SU-DHL-6 (cell line): Measurements from ENCODE around the gene C1S.
"Not testable (repeated sequence)": the region's sequence is repeated elsewhere in the genome, so short reads cannot be mapped to it uniquely, and the experiment has no call there.

Experiments used
- H2AFZ ChIP-seq: fragments of 200-600 bp; sonication (generic); 2 replicates; pipeline ENCODE4 v1.6.1; 2014; ENCODE audit warnings: low read depth, mild to moderate bottlenecking, moderate library complexity, mixed read lengths, antibody characterized with exemption, low read length; ENCODE audit not compliant: severe bottlenecking
- H3F3A ChIP-seq: fragments of 200-600 bp; shearing (Covaris generic); 2 replicates; pipeline ENCODE4 v1.6.0; 2016; ENCODE audit warnings: antibody characterized with exemption, mild to moderate bottlenecking; ENCODE audit not compliant: insufficient read depth
- H3K27ac ChIP-seq: fragments of 200-600 bp; sonication (generic); 2 replicates; pipeline ENCODE4 v1.5.1; 2016; ENCODE audit warnings: low read depth, mild to moderate bottlenecking, low read length, moderate library complexity, mixed read lengths
- H3K27me3 ChIP-seq: fragments of 200-600 bp; sonication (generic), shearing (Covaris generic); 2 replicates; pipeline ENCODE4 v1.6.0; 2014; ENCODE audit warnings: mild to moderate bottlenecking, low read length
- H3K36me3 ChIP-seq: fragments of 200-600 bp; sonication (generic); 2 replicates; pipeline ENCODE4 v1.6.1; 2014; ENCODE audit warnings: mild to moderate bottlenecking, low read length, mixed read lengths
- H3K4me2 ChIP-seq: fragments of 300-600, 200-600 bp; shearing (Covaris generic), sonication (generic); 2 replicates; pipeline ENCODE4 v1.6.0; 2014; ENCODE audit warnings: low read length, low read depth, mild to moderate bottlenecking; ENCODE audit not compliant: poor library complexity, severe bottlenecking
- H3K4me3 ChIP-seq: fragments of 200-600 bp; sonication (generic); 2 replicates; pipeline ENCODE4 v1.5.1; 2014; ENCODE audit warnings: antibody characterized with exemption, low read length, mild to moderate bottlenecking, mixed read lengths; ENCODE audit not compliant: insufficient read depth, poor library complexity, severe bottlenecking
- H3K79me2 ChIP-seq: fragments of 200-600 bp; sonication (generic); 2 replicates; pipeline ENCODE4 v1.6.1; 2014; ENCODE audit warnings: mild to moderate bottlenecking, low read length, moderate library complexity; ENCODE audit not compliant: insufficient read depth
- H3K9ac ChIP-seq: fragments of 200-600 bp; sonication (generic); 2 replicates; pipeline ENCODE4 v1.7.0; 2014; ENCODE audit warnings: mild to moderate bottlenecking, low read length
- H3K9me2 ChIP-seq: fragments of 200-600 bp; sonication (generic); replicated peaks from 2 replicates; pipeline ENCODE4 v1.6.1; 2014; ENCODE audit warnings: low read length; ENCODE audit not compliant: insufficient read depth
- H3K9me3 ChIP-seq: fragments of 200-600 bp; sonication (generic); 2 replicates; pipeline ENCODE4 v1.6.1; 2014; ENCODE audit warnings: low read length, mixed read lengths; ENCODE audit not compliant: insufficient read depth
- H4K20me1 ChIP-seq: fragments of 200-600 bp; sonication (generic); 2 replicates; pipeline ENCODE4 v1.6.1; 2014; ENCODE audit warnings: low read depth, mild to moderate bottlenecking, antibody characterized with exemption, low read length, moderate library complexity, mixed read lengths
- CTCF ChIP-seq: fragments of 200-600 bp; sonication (generic); IDR thresholded peaks from one replicate; pipeline ENCODE4 v1.5.1; 2017; ENCODE audit warnings: antibody characterized with exemption, mild to moderate bottlenecking, low read length, moderate library complexity; ENCODE audit not compliant: insufficient read depth, poor library complexity, severe bottlenecking
- EZH2phosphoT487 ChIP-seq: fragments of 200-600 bp; sonication (generic), shearing (Covaris generic); conservative IDR thresholded peaks from 2 replicates; pipeline ENCODE4 v1.6.1; 2018; ENCODE audit warnings: mild to moderate bottlenecking, antibody characterized with exemption, low read length, moderate library complexity, mixed read lengths

C1S gene

GRCh38 chr12:7054925-7055324 lies 5.6 kb upstream of the C1S start:
- H3K79me2 ChIP-seq = no peaks in the 10 kb centered on the region
- no peaks in the 10 kb centered on the region for H3K27me3 ChIP-seq
- no peak overlapping the region for H3K4me2 ChIP-seq
- no peak overlapping the region for H3K9ac ChIP-seq
- no peak overlapping the region for H3K4me3 ChIP-seq
- H3F3A ChIP-seq = no peaks in the 10 kb centered on the region
- H4K20me1 ChIP-seq = no peaks in the 10 kb centered on the region
- H2AFZ ChIP-seq = no peak overlapping the region
- H3K9me2 ChIP-seq = no peaks in the 10 kb centered on the region
- H3K36me3 ChIP-seq = no peaks in the 10 kb centered on the region
- H3K27ac ChIP-seq = no peak overlapping the region
- TF ChIP-seq EZH2phosphoT487 = no peak
- TF ChIP-seq CTCF = no peak
- no peaks in the 10 kb centered on the region for H3K9me3 ChIP-seq

GRCh38 chr12:7055736-7056135 lies 4.8 kb upstream of the C1S start:
- not testable (repeated sequence) for H3K79me2 ChIP-seq, H3K9me2 ChIP-seq, H3K4me3 ChIP-seq, H3K9ac ChIP-seq, H3K27ac ChIP-seq, H3K36me3 ChIP-seq, H2AFZ ChIP-seq, H3K4me2 ChIP-seq, H3K9me3 ChIP-seq, H4K20me1 ChIP-seq, H3K27me3 ChIP-seq, H3F3A ChIP-seq

- Histone ChIP-seq H3K9me3 (no peaks in the 10 kb centered on the region), H3K4me2 (no peak overlapping the region), H4K20me1 (no peaks in the 10 kb centered on the region), H2AFZ (no peak overlapping the region), H3K9me2 (no peaks in the 10 kb centered on the region), H3K36me3 (no peaks in the 10 kb centered on the region), H3K9ac (no peak overlapping the region), H3K4me3 (no peak overlapping the region), H3K27me3 (no peaks in the 10 kb centered on the region), H3K79me2 (no peaks in the 10 kb centered on the region), H3K27ac (no peak overlapping the region), H3F3A (no peaks in the 10 kb centered on the region)
- TF ChIP-seq EZH2phosphoT487 (no peak), CTCF (no peak)
Measured at GRCh38 chr12:7058163-7058845, 2.2 kb upstream of the C1S start.

GRCh38 chr12:7058850-7059395 lies 1.6 kb upstream of the C1S start:
- Histone ChIP-seq H3K9ac (no peak overlapping the region), H3K4me3 (no peak overlapping the region), H3K9me2 (no peaks in the 10 kb centered on the region), H3K36me3 (no peaks in the 10 kb centered on the region), H3K79me2 (no peaks in the 10 kb centered on the region), H2AFZ (no peak overlapping the region), H4K20me1 (no peaks in the 10 kb centered on the region), H3K27me3 (no peaks in the 10 kb centered on the region), H3F3A (no peaks in the 10 kb centered on the region), H3K27ac (no peak overlapping the region), H3K4me2 (no peak overlapping the region), H3K9me3 (no peaks in the 10 kb centered on the region)
- TF ChIP-seq EZH2phosphoT487 (no peak), CTCF (no peak)
